Neutrophil (primary cell): Measurements from ENCODE around the gene AACS.
"Not testable (repeated sequence)": the region's sequence is repeated elsewhere in the genome, so short reads cannot be mapped to it uniquely, and the experiment has no call there.

Experiments used
- H3K27ac ChIP-seq: fragments of 200-600 bp; sonication (generic); 2 replicates; pipeline ENCODE4 v1.5.1; 2016; ENCODE audit warnings: mild to moderate bottlenecking, moderate library complexity
- H3K27me3 ChIP-seq: fragments of 200-600 bp; sonication (generic); 2 replicates; pipeline ENCODE4 v1.6.0; 2016; ENCODE audit warnings: mild to moderate bottlenecking
- H3K36me3 ChIP-seq: fragments of 200-600 bp; sonication (generic); 2 replicates; pipeline ENCODE4 v1.5.1; 2017
- H3K4me1 ChIP-seq, 2 experiments: fragments of 200-600 bp in 1 of 2; sonication (generic) in 1 of 2; 1 replicate in 1 of 2; 2 replicates in 1 of 2; pipeline versions ENCODE4 v1.5.1 to v1.6.1; 2013 to 2016; ENCODE audit warnings: low read depth in 1 of 2, low read length in 1 of 2, mild to moderate bottlenecking in 1 of 2, moderate library complexity in 1 of 2; ENCODE audit not compliant: control insufficient read depth in 1 of 2, insufficient read depth in 1 of 2
- H3K4me3 ChIP-seq, 2 experiments: fragments of 200-600 bp in 1 of 2; sonication (generic) in 1 of 2; 1 replicate in 1 of 2; 2 replicates in 1 of 2; pipeline ENCODE4 v1.5.1; 2013 to 2016; ENCODE audit warnings: low read depth in 1 of 2, low read length in 1 of 2, mild to moderate bottlenecking in 1 of 2, moderate library complexity in 1 of 2
- H3K9me3 ChIP-seq: fragments of 200-600 bp; sonication (generic); 2 replicates; pipeline ENCODE4 v1.5.1; 2016
- TF ChIP-seq, protein P1 (sequence below): fragments of 200-600 bp; sonication (generic); IDR thresholded peaks from 2 replicates; pipeline ENCODE4 v1.5.1; 2016; ENCODE audit warnings: antibody characterized with exemption

The AACS gene

DNA sequence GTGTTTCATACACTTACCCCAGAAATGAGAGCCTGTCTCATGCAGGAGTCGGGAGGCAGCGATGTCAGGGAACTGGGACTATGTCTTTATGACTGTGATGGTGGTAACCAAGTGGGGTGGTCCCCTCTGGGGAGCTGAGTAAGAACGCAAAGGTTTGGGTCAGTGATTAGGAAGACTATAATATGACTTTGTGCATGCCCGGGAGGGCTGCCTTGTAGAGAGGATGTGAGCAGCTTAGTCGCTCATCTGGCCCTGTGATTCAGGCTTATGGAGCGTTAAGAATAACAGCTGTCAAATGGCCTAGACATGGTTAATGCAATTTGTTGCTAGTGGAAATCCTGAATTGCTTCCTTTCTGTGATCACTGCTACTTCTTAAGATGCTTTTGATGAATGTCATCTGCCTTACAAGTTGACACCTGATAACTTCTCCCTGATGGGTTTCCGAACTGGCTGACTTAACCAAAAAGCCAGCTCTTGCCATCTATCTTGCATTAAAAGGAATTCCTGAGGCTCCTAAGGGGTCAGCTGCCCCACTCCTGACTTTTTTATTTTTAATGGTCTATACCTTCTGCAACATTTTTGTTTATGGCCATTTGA, 35.4 kb upstream of the AACS start:
- TF ChIP-seq, protein P1, sequence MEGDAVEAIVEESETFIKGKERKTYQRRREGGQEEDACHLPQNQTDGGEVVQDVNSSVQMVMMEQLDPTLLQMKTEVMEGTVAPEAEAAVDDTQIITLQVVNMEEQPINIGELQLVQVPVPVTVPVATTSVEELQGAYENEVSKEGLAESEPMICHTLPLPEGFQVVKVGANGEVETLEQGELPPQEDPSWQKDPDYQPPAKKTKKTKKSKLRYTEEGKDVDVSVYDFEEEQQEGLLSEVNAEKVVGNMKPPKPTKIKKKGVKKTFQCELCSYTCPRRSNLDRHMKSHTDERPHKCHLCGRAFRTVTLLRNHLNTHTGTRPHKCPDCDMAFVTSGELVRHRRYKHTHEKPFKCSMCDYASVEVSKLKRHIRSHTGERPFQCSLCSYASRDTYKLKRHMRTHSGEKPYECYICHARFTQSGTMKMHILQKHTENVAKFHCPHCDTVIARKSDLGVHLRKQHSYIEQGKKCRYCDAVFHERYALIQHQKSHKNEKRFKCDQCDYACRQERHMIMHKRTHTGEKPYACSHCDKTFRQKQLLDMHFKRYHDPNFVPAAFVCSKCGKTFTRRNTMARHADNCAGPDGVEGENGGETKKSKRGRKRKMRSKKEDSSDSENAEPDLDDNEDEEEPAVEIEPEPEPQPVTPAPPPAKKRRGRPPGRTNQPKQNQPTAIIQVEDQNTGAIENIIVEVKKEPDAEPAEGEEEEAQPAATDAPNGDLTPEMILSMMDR, result no peak
- no peak overlapping the region for H3K4me3 ChIP-seq
- peaks cover 23% of the 10 kb centered on the region for H3K36me3 ChIP-seq
- no peaks in the 10 kb centered on the region for H3K4me1 ChIP-seq
- no peak overlapping the region for H3K27ac ChIP-seq
- no peaks in the 10 kb centered on the region for H3K27me3 ChIP-seq
- H3K9me3 ChIP-seq, result no peaks in the 10 kb centered on the region

DNA sequence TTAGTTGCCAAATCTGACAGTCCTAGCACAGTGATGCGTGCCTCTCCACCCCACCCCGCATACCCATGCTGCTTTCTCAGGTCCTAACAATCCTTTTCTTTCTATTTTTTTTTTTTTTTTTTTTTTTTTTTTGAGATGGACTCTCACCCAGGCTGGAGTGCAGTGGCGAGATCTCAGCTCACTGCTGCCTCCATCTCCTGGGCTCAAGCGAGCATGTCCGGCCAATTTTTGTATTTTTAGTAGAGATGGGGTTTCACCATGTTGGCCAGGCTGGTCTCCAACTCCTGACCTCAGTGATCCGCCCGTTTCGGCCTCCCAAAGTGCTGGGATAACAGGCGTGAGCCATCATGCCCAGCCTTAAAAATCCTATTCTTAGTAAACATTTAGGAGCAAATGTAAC, 33.8 kb upstream of the AACS start:
- not testable (repeated sequence) for H3K4me3 ChIP-seq, H3K27ac ChIP-seq, H3K27me3 ChIP-seq, H3K9me3 ChIP-seq, H3K4me1 ChIP-seq
- peaks cover 15% of the 10 kb centered on the region for H3K36me3 ChIP-seq

DNA sequence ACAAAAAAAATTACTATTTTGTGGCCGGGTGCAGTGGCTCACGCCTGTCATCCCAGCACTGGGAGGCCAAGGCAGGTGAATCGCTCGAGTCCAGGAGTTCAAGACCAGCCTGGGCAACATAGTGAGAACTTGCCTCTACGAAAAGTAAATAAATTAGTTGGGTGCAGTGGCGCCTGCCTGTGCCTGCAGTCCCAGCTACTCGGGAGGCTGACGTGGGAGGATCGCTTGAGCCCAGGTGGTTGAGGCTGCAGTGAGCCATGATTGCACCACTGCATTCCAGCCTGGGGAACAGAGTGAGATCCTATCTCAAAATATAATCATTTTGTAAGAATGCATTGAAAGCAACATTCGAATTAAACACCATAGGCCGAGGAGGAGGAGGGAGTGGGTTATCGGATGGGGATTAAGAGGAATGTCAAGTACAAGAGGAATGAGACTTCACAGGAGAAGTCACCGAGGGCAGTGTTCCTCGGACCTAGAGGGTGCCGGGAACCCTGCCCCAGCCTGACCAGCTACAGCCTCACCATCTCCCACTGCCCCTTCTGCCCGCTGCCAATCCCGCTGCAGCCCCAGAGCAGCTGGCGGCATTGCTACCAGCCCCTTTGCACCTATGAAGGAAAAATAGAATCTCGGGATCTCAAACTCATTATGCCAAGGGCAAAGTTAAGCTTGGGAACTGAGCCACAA, 32.6 kb upstream of the AACS start:
- H3K27me3 ChIP-seq, result no peaks in the 10 kb centered on the region
- no peak overlapping the region for H3K27ac ChIP-seq
- H3K36me3 ChIP-seq, result peaks cover 11% of the 10 kb centered on the region
- no peaks in the 10 kb centered on the region for H3K4me1 ChIP-seq
- no peak overlapping the region for H3K4me3 ChIP-seq
- H3K9me3 ChIP-seq, result no peaks in the 10 kb centered on the region
- TF ChIP-seq, protein P1, result no peak

DNA sequence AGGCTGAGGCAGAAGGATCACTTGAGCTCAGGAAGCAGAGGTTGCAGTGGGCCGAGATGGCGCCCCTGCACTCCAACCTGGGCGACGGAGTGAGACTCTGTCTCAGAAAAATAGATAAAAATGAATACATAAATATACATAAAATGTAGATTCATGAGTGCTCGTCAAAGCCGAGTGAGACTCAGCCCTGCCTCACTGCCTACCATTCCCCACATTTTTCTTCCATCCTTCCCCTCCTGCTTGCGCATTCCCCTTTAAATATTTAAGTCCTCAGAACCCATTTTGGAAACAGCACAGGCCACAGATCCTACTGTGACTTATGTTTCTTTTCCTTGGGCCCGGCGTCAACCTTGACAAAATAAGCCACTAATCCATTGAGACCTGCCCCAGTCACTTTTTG, 31.9 kb upstream of the AACS start:
- TF ChIP-seq, protein P1, result no peak
- Histone ChIP-seq H3K27me3 (no peaks in the 10 kb centered on the region), H3K36me3 (peaks cover 6% of the 10 kb centered on the region), H3K27ac (no peak overlapping the region), H3K4me3 (no peak overlapping the region), H3K4me1 (no peaks in the 10 kb centered on the region), H3K9me3 (no peaks in the 10 kb centered on the region)

DNA sequence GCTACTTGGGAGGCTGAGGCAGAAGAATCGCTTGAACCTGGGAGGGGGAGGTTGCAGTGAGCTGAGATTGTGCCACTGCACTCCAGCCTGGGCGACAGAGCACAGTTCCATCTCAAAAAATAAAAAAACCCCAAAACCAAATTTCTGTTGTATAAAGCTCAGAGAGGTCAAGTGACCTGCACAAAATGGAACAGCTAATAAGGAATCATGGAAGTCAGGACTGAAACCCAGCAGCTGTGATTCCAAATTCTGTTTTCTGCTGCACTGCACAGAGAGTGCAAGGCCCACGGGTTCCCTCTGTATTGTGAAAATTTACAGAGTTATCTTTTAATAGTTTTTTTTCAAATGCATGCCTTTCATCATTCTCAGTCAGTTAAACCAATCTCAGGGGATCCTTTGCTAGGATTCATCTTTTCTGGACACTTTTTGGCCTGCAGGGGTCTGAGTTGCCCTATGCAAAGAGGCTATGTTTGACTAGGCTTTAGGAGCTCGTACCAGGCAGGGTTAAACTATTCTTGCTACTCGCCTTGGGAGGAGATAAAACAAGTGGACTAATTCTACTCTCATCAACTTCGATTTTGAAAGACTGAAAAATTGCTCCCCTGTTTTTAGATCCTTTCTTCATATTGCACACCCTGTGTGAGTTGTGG, 26.1 kb upstream of the AACS start:
- H3K36me3 ChIP-seq, result no peaks in the 10 kb centered on the region
- TF ChIP-seq, protein P1, result no peak

DNA sequence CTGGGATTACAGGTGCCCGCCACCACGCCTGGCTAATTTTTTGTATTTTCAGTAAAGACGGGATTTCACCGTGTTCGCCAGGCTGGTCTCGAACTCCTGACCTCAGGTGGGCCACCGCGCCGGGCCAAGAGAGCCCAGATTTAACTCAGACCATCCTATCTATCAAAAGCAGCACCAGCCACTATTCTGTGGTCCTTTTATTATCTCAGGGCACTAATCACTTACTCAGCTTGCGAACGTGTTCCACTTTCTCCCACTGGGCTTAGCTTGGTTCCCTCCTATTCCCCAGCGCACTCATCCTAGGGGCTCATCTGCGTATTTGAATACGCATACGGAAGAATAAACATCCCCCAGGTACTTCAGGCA, 16.2 kb upstream of the AACS start:
- H3K9me3 ChIP-seq, result no peaks in the 10 kb centered on the region
- H3K4me3 ChIP-seq, result peak overlapping the region; percentile 77 to 86
- H3K4me1 ChIP-seq, result peaks cover 6 to 14% of the 10 kb centered on the region in 2 experiments
- H3K27ac ChIP-seq, result peak overlapping the region; percentile 35
- TF ChIP-seq, protein P1, result no peak
- no peaks in the 10 kb centered on the region for H3K36me3 ChIP-seq
- no peaks in the 10 kb centered on the region for H3K27me3 ChIP-seq

More for the DNA sequence above, 26.1 kb upstream of the AACS start:
- H3K9me3 ChIP-seq, result no peaks in the 10 kb centered on the region
- H3K4me3 ChIP-seq, result no peak overlapping the region
- no peaks in the 10 kb centered on the region for H3K4me1 ChIP-seq
- H3K27me3 ChIP-seq, result no peaks in the 10 kb centered on the region
- no peak overlapping the region for H3K27ac ChIP-seq
